Measurements from ENCODE around the gene RPUSD1. TPM values are rescaled to one million over a fixed set of nuclear protein-coding genes. Genes with fewer than 3 reads are reported as not detected.

The RPUSD1 gene
- total RNA-seq, 1 experiment from 2014 or later = 48.6 TPM

- no peak overlapping the region for H3K27ac ChIP-seq (ENCODE audit: insufficient read length, low read depth, low read length)
- no peak overlapping the region for H3K4ac ChIP-seq (ENCODE audit: low read depth, low read length)
- TF ChIP-seq CTCF (conservative IDR thresholded peaks at IDR 0.05) = no peak
- DNase-seq = no peak
- Mint-ChIP-seq H3K9me3 (no peaks in the 10 kb centered on the region), H3K4me3 (no peak overlapping the region), H3K27me3 (ENCODE audit: low read depth) (peaks cover 13% of the 10 kb centered on the region), H3K36me3 (ENCODE audit: insufficient read depth in 1 of 3, low read depth in 3 of 3) (peaks cover 0 to 8% (median 5%) of the 10 kb centered on the region in 3 experiments; a peak in 5 of 7 replicates), H3K27ac (no peak overlapping the region), H3K4me1 (peaks cover 0 to 2% of the 10 kb centered on the region in 2 experiments; a peak in 1 of 4 replicates)
- H2AK5ac ChIP-seq (ENCODE audit: insufficient read length, low read length) = no peak overlapping the region
- H3K14ac ChIP-seq (ENCODE audit: insufficient read depth, low read length) = no peak overlapping the region
- no CpG with 5 or more reads among the region's 19 CpGs for WGBS (ENCODE audit: extremely low coverage, insufficient read length, low lambda C conversion rate)
- H2BK5ac ChIP-seq (ENCODE audit: insufficient read length, low read length) = no peak overlapping the region
- H3K4me2 ChIP-seq (ENCODE audit: insufficient read depth, insufficient read length, low read length) = no peak overlapping the region
- H3T11ph ChIP-seq (ENCODE audit: low read length) = no peak overlapping the region
- H2BK120ac ChIP-seq (ENCODE audit: low read depth, low read length, poor library complexity, severe bottlenecking) = no peak overlapping the region
- H3K18ac ChIP-seq (ENCODE audit: insufficient read length, low read depth, low read length) = no peak overlapping the region
- no peak overlapping the region for H2AFZ ChIP-seq (ENCODE audit: low read length)
- no peak overlapping the region for H4K91ac ChIP-seq (ENCODE audit: insufficient read length, low read depth, low read length)
- no peaks in the 10 kb centered on the region for H3K4me1 ChIP-seq (ENCODE audit: insufficient read depth, low read length)
- no peak overlapping the region for H2BK12ac ChIP-seq (ENCODE audit: insufficient read length, low read depth, low read length)
- no peak overlapping the region for H3K56ac ChIP-seq (ENCODE audit: insufficient read length, low read depth, low read length)
- H2BK20ac ChIP-seq (ENCODE audit: low read depth, low read length, poor library complexity, severe bottlenecking) = no peak overlapping the region
- no peak overlapping the region for H3K23ac ChIP-seq (ENCODE audit: insufficient read length, low read depth, low read length)
- H3K9ac ChIP-seq (ENCODE audit: extremely low read depth, insufficient read length, low read length) = no peak overlapping the region
- H4K20me1 ChIP-seq (ENCODE audit: control insufficient read depth, insufficient read depth, insufficient read length) = peaks cover 3% of the 10 kb centered on the region
- H4K5ac ChIP-seq (ENCODE audit: insufficient read length, low read depth, low read length) = no peak overlapping the region
- peaks cover 2% of the 10 kb centered on the region for H3K79me1 ChIP-seq (ENCODE audit: insufficient read depth, low read depth, low read length, poor library complexity, severe bottlenecking)
- no peak overlapping the region for H4K8ac ChIP-seq (replicated peaks; ENCODE audit: insufficient read length, low read depth, low read length)
- H3K79me2 ChIP-seq (ENCODE audit: insufficient read depth, low read length) = no peaks in the 10 kb centered on the region
- H3K23me2 ChIP-seq (ENCODE audit: insufficient read length, low read depth, low read length, poor library complexity, severe bottlenecking) = peaks cover 11% of the 10 kb centered on the region
- no peak overlapping the region for H2BK15ac ChIP-seq (ENCODE audit: low read depth, low read length)
- H3K27me3 ChIP-seq (ENCODE audit: insufficient read depth, low read length) = no peaks in the 10 kb centered on the region; the same call in 1 of the 2 replicates
- H3K9me3 ChIP-seq (ENCODE audit: control insufficient read depth, low read depth, low read length) = no peaks in the 10 kb centered on the region
Measured at GRCh38 chr16:784431-784830, 3.8 kb downstream of the RPUSD1 start.

Measured in H9 (cell line).